B cell (primary cell): Measurements from ENCODE around the gene MCF2L. TPM values are rescaled to one million over a fixed set of nuclear protein-coding genes. Genes with fewer than 3 reads are reported as not detected.

Source experiments
- ATAC-seq: fragments of 200-7000 bp; cut with Tn5 transposase; one replicate; pipeline ENCODE4 v1.10.0; 2021; ENCODE audit warnings: low read depth, mild to moderate bottlenecking, moderate number of reproducible peaks, moderate library complexity
- CTCF ChIA-PET: fragments of 350-600 bp; sonication (Branson Sonifier 250); formaldehyde crosslinking; loops from one replicate; lab custom pipeline; 2021; ENCODE audit warnings: antibody characterized with exemption, inconsistent platforms; lab: Charles Lee
- POLR2A ChIA-PET: fragments of 350-600 bp; sonication (Branson Sonifier 250); formaldehyde crosslinking; loops from one replicate; lab custom pipeline; 2021; ENCODE audit warnings: antibody characterized with exemption; lab: Charles Lee
- DNase-seq: peaks from one replicate; pipeline ENCODE4 v3.0.0; 2013
- H2AFZ ChIP-seq: 2 replicates; pipeline ENCODE4 v1.6.1; 2012; ENCODE audit warnings: mild to moderate bottlenecking, low read depth, low read length; ENCODE audit not compliant: insufficient read depth, poor library complexity, severe bottlenecking
- H3K27ac ChIP-seq, 2 donors: 1 replicate in 1 of 2; 2 replicates in 1 of 2; pipeline ENCODE4 v1.5.1; 2012 to 2013; ENCODE audit warnings: low read length in 2 of 2, mild to moderate bottlenecking in 2 of 2, moderate library complexity in 1 of 2
- H3K27me3 ChIP-seq, 4 experiments: fragments of 200-600 bp in 1 of 4; sonication (generic) in 1 of 4; replicated peaks in 1 of 4; 1 replicate in 2 of 4; 2 replicates in 2 of 4; pipeline versions ENCODE4 v1.6.1 to v1.7.0; 2013 to 2016; ENCODE audit warnings: low read length in 3 of 4, mild to moderate bottlenecking in 2 of 4, mixed read lengths in 1 of 4, moderate library complexity in 1 of 4; ENCODE audit not compliant: insufficient read depth in 4 of 4, control insufficient read depth in 3 of 4; ENCODE audit errors: control extremely low read depth in 1 of 4
- H3K36me3 ChIP-seq, 2 experiments: replicated peaks in 1 of 2; 1 replicate in 1 of 2; 2 replicates in 1 of 2; pipeline versions ENCODE4 v1.6.1 to v1.7.1; 2013; ENCODE audit warnings: low read length in 1 of 2; ENCODE audit not compliant: insufficient read depth in 2 of 2, control insufficient read depth in 1 of 2; ENCODE audit errors: control extremely low read depth in 1 of 2, extremely low read depth in 1 of 2
- H3K4me1 ChIP-seq, 2 donors: fragments of 200-600 bp in 1 of 2; sonication (generic) in 1 of 2; 1 replicate in 1 of 2; 2 replicates in 1 of 2; pipeline versions ENCODE4 v1.5.1 to v1.6.1; 2013 to 2017; ENCODE audit warnings: low read length in 2 of 2; ENCODE audit not compliant: control insufficient read depth in 2 of 2, insufficient read depth in 2 of 2
- H3K4me2 ChIP-seq: replicated peaks from 2 replicates; pipeline ENCODE3; 2012; ENCODE audit warnings: mild to moderate bottlenecking, low read depth, low read length; ENCODE audit not compliant: poor library complexity, severe bottlenecking
- H3K4me3 ChIP-seq, 5 experiments: fragments of 200-600 bp in 1 of 5; sonication (generic) in 1 of 5; 1 replicate in 3 of 5; 2 replicates in 2 of 5; pipeline versions ENCODE4 v1.5.1 to v1.7.0; 2011 to 2016; ENCODE audit warnings: low read length in 4 of 5, mild to moderate bottlenecking in 4 of 5, low read depth in 2 of 5, control low read depth in 1 of 5, moderate library complexity in 1 of 5; ENCODE audit not compliant: insufficient read depth in 1 of 5; ENCODE audit errors: control extremely low read depth in 1 of 5, extremely low read depth in 1 of 5
- H3K79me2 ChIP-seq: fragments of 200-600 bp; sonication (generic); one replicate; pipeline ENCODE4 v1.6.0; 2016; ENCODE audit warnings: low read length; ENCODE audit not compliant: control insufficient read depth, insufficient read depth
- H3K9ac ChIP-seq: fragments of 200-600 bp; sonication (generic); 2 replicates; pipeline ENCODE4 v1.6.1; 2017; ENCODE audit warnings: mild to moderate bottlenecking, low read length, moderate library complexity
- H3K9me3 ChIP-seq, 3 donors: one replicate each; pipeline versions ENCODE4 v1.6.1 to v1.7.1; 2013; ENCODE audit warnings: low read length in 2 of 3; ENCODE audit not compliant: control insufficient read depth in 2 of 3, insufficient read depth in 1 of 3; ENCODE audit errors: control extremely low read depth in 1 of 3
- H4K20me1 ChIP-seq: 2 replicates; pipeline ENCODE4 v1.6.0; 2012; ENCODE audit warnings: mild to moderate bottlenecking, low read length; ENCODE audit not compliant: insufficient read depth, control insufficient read depth, poor library complexity, severe bottlenecking
- H3K27ac Mint-ChIP-seq: one replicate; pipeline ENCODE4 v1.8.0; 2021; ENCODE audit warnings: mixed read lengths
- H3K27me3 Mint-ChIP-seq: one replicate; pipeline ENCODE4 v1.8.0; 2021; ENCODE audit warnings: mixed read lengths
- H3K4me1 Mint-ChIP-seq: one replicate; pipeline ENCODE4 v1.8.0; 2021; ENCODE audit warnings: mixed read lengths
- H3K4me3 Mint-ChIP-seq: one replicate; pipeline ENCODE4 v1.8.0; 2021; ENCODE audit warnings: mixed read lengths
- H3K9me3 Mint-ChIP-seq: one replicate; pipeline ENCODE4 v1.8.0; 2022; ENCODE audit warnings: mixed read lengths; ENCODE audit not compliant: insufficient read depth
- CTCF ChIP-seq: fragments of 200-600 bp; IDR thresholded peaks from one replicate; pipeline ENCODE4 v1.8.0; 2022; ENCODE audit warnings: antibody characterized with exemption, mild to moderate bottlenecking
- EZH2 ChIP-seq: IDR thresholded peaks from 2 replicates; pipeline ENCODE4 v1.6.1; 2012; ENCODE audit warnings: borderline replicate concordance, low read depth, mild to moderate bottlenecking, moderate library complexity, low read length; ENCODE audit not compliant: insufficient read depth, poor library complexity, severe bottlenecking
- WGBS: methylation state at CpG from one replicate; pipeline ENCODE4 v1.1.5; 2013; ENCODE audit warnings: missing lambda C conversion rate; ENCODE audit not compliant: insufficient coverage; 5-methylcytosine and 5-hydroxymethylcytosine counted together
- intact Hi-C: fragments of 100-400 bp; cut with micrococcal nuclease; formaldehyde crosslinking; loops from one replicate; pipeline ENCODE4 v1.10.0; 2022
- polyA plus RNA-seq: library from polyadenylated mRNA; depleted of rRNA; stranded (reverse); fragments of >200 nt; gene quantifications from 2 replicates; pipeline ENCODE4 v1.2.3, GENCODE V29; 2012
- total RNA-seq, 2 donors: library from RNA; stranded (reverse); fragments of 120-200 nt in 1 of 2; gene quantifications; 1 replicate in 1 of 2; 2 replicates in 1 of 2; pipeline versions ENCODE4 v1.2.3 to v1.2.4, GENCODE V29; 2013 to 2022

MCF2L gene
- total and polyA plus RNA-seq, 2 donors (not counting 1 experiment from before 2014, with no cell fraction given), result 3.7 to 8.2 TPM

GRCh38 chr13:113031465-113031864 is 62.5 kb downstream of the MCF2L start:
- intact Hi-C loops, result no loop called here
- CTCF ChIA-PET, result interaction anchor here (4.9 kb wide), 1 partner anchor 88 kb away, joined by 33 read pairs; no protein-coding TSS in a partner anchor
- Histone ChIP-seq H4K20me1 (no peaks in the 10 kb centered on the region), H3K9ac (no peak overlapping the region), H3K27me3 (peaks cover 0 to 3% (median 0%) of the 10 kb centered on the region in 4 experiments), H3K27ac (no peak overlapping the region), H3K4me3 (no peak overlapping the region), H3K4me2 (no peak overlapping the region), H2AFZ (no peak overlapping the region), H3K9me3 (peaks cover 0 to 12% (median 0%) of the 10 kb centered on the region in 3 donors), H3K4me1 (peaks cover 0 to 2% of the 10 kb centered on the region in 2 donors), H3K79me2 (no peaks in the 10 kb centered on the region), H3K36me3 (no peaks in the 10 kb centered on the region)
- POLR2A ChIA-PET, result no interaction called here
- Mint-ChIP-seq H3K27me3 (no peaks in the 10 kb centered on the region), H3K27ac (no peak overlapping the region), H3K4me3 (no peak overlapping the region), H3K9me3 (no peaks in the 10 kb centered on the region), H3K4me1 (no peaks in the 10 kb centered on the region)
- 98% methylated on average over 7 of the region's 7 CpGs for WGBS
- ATAC-seq (no peak), DNase-seq (no peak)
- no peak for TF ChIP-seq EZH2
- TF ChIP-seq CTCF, result no peak

- Histone ChIP-seq H4K20me1 (no peaks in the 10 kb centered on the region), H3K27ac (no peak overlapping the region), H3K4me1 (peaks cover 0 to 2% of the 10 kb centered on the region in 2 donors), H3K9ac (no peak overlapping the region), H3K27me3 (peaks cover 0 to 3% (median 0%) of the 10 kb centered on the region in 4 experiments), H3K79me2 (no peaks in the 10 kb centered on the region), H2AFZ (no peak overlapping the region), H3K4me3 (no peak overlapping the region), H3K9me3 (peaks cover 0 to 12% (median 0%) of the 10 kb centered on the region in 3 donors), H3K36me3 (no peaks in the 10 kb centered on the region), H3K4me2 (no peak overlapping the region)
- TF ChIP-seq EZH2 (no peak), CTCF (no peak)
- H3K27me3 Mint-ChIP-seq, result no peaks in the 10 kb centered on the region
- ChIA-PET CTCF (no interaction called here), POLR2A (no interaction called here)
- intact Hi-C loops, result no loop called here
- no peak for ATAC-seq
- no peaks in the 10 kb centered on the region for H3K4me1 Mint-ChIP-seq
- no peak for DNase-seq
- no peak overlapping the region for H3K4me3 Mint-ChIP-seq
- 97% methylated on average over 10 of the region's 10 CpGs for WGBS
- no peaks in the 10 kb centered on the region for H3K9me3 Mint-ChIP-seq
- no peak overlapping the region for H3K27ac Mint-ChIP-seq
These were observed 63.3 kb downstream of the MCF2L start for GRCh38 chr13:113032291-113032690.
